Karpas-422 (cell line): ENCODE data around the gene KMT2D. TPM values are rescaled to one million over a fixed set of nuclear protein-coding genes. Genes with fewer than 3 reads are reported as not detected.

Experiments
- DNase-seq: peaks from one replicate; pipeline ENCODE4 v3.0.0-alpha.2; 2015
- H2AFZ ChIP-seq: fragments of 200-600 bp; sonication (generic); 2 replicates; pipeline ENCODE4 v1.6.1; 2014; ENCODE audit warnings: antibody characterized with exemption, low read length, mixed read lengths
- H3K27ac ChIP-seq: fragments of 200-600 bp; sonication (generic); 2 replicates; pipeline ENCODE4 v1.5.1; 2014; ENCODE audit warnings: mild to moderate bottlenecking, low read length, moderate library complexity
- H3K27me3 ChIP-seq: fragments of 200-600 bp; sonication (generic); 2 replicates; pipeline ENCODE4 v1.6.1; 2014; ENCODE audit warnings: low read length, mixed read lengths
- H3K36me3 ChIP-seq: fragments of 200-600 bp; sonication (generic); 2 replicates; pipeline ENCODE4 v1.6.1; 2014; ENCODE audit warnings: low read length, mixed read lengths; ENCODE audit not compliant: insufficient read depth
- H3K4me1 ChIP-seq: fragments of 200-600 bp; sonication (generic); 2 replicates; pipeline ENCODE4 v1.6.1; 2014; ENCODE audit warnings: mild to moderate bottlenecking, low read length, mixed read lengths
- H3K4me2 ChIP-seq: fragments of 200-600 bp; sonication (generic); 2 replicates; pipeline ENCODE4 v1.6.1; 2014; ENCODE audit warnings: low read length, low read depth, mild to moderate bottlenecking; ENCODE audit not compliant: poor library complexity, severe bottlenecking
- H3K4me3 ChIP-seq: fragments of 200-600 bp; sonication (generic); 2 replicates; pipeline ENCODE4 v1.5.1; 2014; ENCODE audit warnings: mild to moderate bottlenecking, antibody characterized with exemption, low read length, mixed read lengths
- H3K79me2 ChIP-seq: fragments of 200-600 bp; sonication (generic); 2 replicates; pipeline ENCODE4 v1.6.1; 2014; ENCODE audit warnings: mild to moderate bottlenecking, low read length, mixed read lengths
- H3K9ac ChIP-seq: fragments of 200-600 bp; sonication (generic); 2 replicates; pipeline ENCODE4 v1.6.0; 2014; ENCODE audit warnings: low read length
- H3K9me2 ChIP-seq: fragments of 200-600 bp; sonication (generic), shearing (Covaris generic); replicated peaks from 2 replicates; pipeline ENCODE4 v1.6.0; 2014; ENCODE audit warnings: mild to moderate bottlenecking, low read length, moderate library complexity; ENCODE audit not compliant: insufficient read depth
- H3K9me3 ChIP-seq: fragments of 300-700, 200-600 bp; sonication (generic); 2 replicates; pipeline ENCODE4 v1.6.1; 2014; ENCODE audit warnings: low read length, mixed read lengths
- H4K20me1 ChIP-seq: fragments of 200-600 bp; sonication (generic); 2 replicates; pipeline ENCODE4 v1.6.1; 2014; ENCODE audit warnings: mild to moderate bottlenecking, antibody characterized with exemption, low read length, low read depth; ENCODE audit not compliant: insufficient read depth
- total RNA-seq: library from RNA; depleted of rRNA; stranded (reverse); fragments of >200 nt; shearing (Covaris generic); gene quantifications from 2 replicates; pipeline ENCODE4 v1.2.3, GENCODE V29; 2014; ENCODE audit warnings: low replicate concordance

KMT2D gene
- total RNA-seq, 1 experiment from 2014 or later = 29.6 TPM

DNA sequence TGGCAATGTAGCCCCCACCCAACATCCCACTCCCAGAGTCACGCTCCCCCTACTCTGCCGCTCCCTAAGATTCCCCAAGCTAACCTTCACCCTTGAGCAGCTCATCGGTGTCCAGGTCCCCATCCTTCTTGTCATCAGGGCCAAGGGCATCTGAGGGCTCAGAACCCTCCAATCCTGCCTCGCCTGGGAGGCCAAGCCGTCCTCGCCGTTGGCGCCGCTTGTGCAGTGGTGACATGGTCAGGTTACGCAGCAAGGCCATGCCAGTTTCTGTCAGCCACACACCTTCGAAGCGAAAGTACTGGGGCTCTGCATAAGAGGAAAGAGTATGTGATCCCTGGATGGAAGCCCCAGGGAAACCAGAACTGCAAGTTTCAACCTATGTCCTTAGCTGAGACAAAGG lies 15.9 kb downstream of the KMT2D start:
- H3K27ac ChIP-seq = no peak overlapping the region
- H3K4me1 ChIP-seq = no peaks in the 10 kb centered on the region
- H3K27me3 ChIP-seq = no peaks in the 10 kb centered on the region
- no peak overlapping the region for H3K4me2 ChIP-seq
- H2AFZ ChIP-seq = no peak overlapping the region
- peaks cover 49% of the 10 kb centered on the region for H3K36me3 ChIP-seq
- no peaks in the 10 kb centered on the region for H4K20me1 ChIP-seq
- H3K79me2 ChIP-seq = no peaks in the 10 kb centered on the region
- DNase-seq = no peak
- no peak overlapping the region for H3K9ac ChIP-seq
- no peaks in the 10 kb centered on the region for H3K9me3 ChIP-seq
- H3K4me3 ChIP-seq = no peak overlapping the region
- no peaks in the 10 kb centered on the region for H3K9me2 ChIP-seq

DNA sequence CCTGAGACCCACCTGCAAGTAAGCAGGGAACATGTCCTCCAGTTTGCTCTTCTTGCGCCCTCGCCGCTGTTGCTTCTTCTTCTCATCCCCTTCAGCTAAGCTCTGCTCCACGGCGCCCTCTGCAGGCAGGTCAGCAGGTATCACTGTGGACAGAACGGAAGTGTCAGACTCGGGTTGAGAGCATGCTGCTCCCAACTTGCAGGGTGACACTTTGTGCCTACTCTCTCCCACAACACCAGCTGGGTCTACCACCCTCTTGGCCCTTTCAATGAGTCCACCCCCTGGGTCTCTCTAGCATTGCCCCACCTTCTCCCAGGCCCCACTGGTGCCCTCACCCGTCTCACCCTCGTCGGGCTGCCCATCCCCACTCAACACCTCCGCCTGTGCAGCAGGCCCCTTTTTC lies 16.7 kb downstream of the KMT2D start:
- Histone ChIP-seq H3K27ac (no peak overlapping the region), H2AFZ (no peak overlapping the region), H3K4me1 (no peaks in the 10 kb centered on the region), H3K27me3 (no peaks in the 10 kb centered on the region), H3K4me3 (no peak overlapping the region), H3K4me2 (no peak overlapping the region), H4K20me1 (no peaks in the 10 kb centered on the region), H3K9ac (no peak overlapping the region), H3K79me2 (no peaks in the 10 kb centered on the region; the same call in 1 of the 2 replicates), H3K36me3 (peaks cover 51% of the 10 kb centered on the region), H3K9me3 (no peaks in the 10 kb centered on the region), H3K9me2 (no peaks in the 10 kb centered on the region)
- DNase-seq = peak; percentile 89

- H3K4me1 ChIP-seq = no peaks in the 10 kb centered on the region
- no peak for DNase-seq
- H3K27me3 ChIP-seq = no peaks in the 10 kb centered on the region
- no peak overlapping the region for H3K4me3 ChIP-seq
- no peaks in the 10 kb centered on the region; the same call in 1 of the 2 replicates for H3K79me2 ChIP-seq
- no peak overlapping the region for H3K4me2 ChIP-seq
- H3K27ac ChIP-seq = no peak overlapping the region
- no peaks in the 10 kb centered on the region for H4K20me1 ChIP-seq
- peaks cover 51% of the 10 kb centered on the region for H3K36me3 ChIP-seq
- H3K9ac ChIP-seq = no peak overlapping the region
- H3K9me3 ChIP-seq = no peaks in the 10 kb centered on the region
- H2AFZ ChIP-seq = no peak overlapping the region
- no peaks in the 10 kb centered on the region for H3K9me2 ChIP-seq
These were observed 17.4 kb downstream of the KMT2D start for GRCh38 chr12:49043241-49043640.

DNA sequence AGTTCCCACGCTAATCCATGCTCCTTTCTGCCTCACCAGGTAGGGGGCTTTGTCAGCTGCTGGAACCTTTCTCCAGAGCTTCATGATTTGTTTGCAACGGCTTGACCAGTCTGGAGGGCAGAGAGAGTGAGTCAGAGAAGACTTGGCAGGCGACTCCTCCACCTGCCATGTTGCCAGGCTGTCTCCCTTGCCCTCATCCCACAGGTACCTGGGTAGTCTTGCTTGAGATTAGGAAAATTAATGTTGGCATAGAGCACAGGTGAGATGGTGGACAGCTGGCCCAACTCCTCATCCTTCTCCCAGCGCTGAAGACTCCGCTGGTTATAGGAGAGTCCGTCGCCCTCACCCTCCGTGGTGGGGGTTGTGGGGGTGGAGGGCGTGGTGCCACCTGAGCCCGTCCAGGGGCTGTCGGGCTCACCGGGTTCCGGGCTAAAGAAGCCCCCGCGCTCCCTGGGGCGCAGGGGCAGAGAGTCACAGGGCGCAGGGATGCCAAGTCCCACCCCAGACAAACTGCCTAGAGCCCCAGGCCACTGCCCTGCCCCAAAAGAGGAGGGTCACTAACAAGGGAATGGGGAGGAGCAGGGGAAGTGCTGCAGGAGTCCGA lies 18.6 kb downstream of the KMT2D start:
- no peak overlapping the region for H3K4me2 ChIP-seq
- no peaks in the 10 kb centered on the region; the same call in 1 of the 2 replicates for H4K20me1 ChIP-seq
- H3K79me2 ChIP-seq = no peaks in the 10 kb centered on the region; the same call in 1 of the 2 replicates
- no peak overlapping the region for H2AFZ ChIP-seq
- H3K4me3 ChIP-seq = no peak overlapping the region
- no peak overlapping the region for H3K9ac ChIP-seq
- no peaks in the 10 kb centered on the region for H3K9me2 ChIP-seq
- H3K27ac ChIP-seq = no peak overlapping the region
- no peaks in the 10 kb centered on the region for H3K4me1 ChIP-seq
- H3K9me3 ChIP-seq = no peaks in the 10 kb centered on the region
- no peak for DNase-seq
- H3K36me3 ChIP-seq = peaks cover 58% of the 10 kb centered on the region
- no peaks in the 10 kb centered on the region for H3K27me3 ChIP-seq

GRCh38 chr12:49041036-49041880 lies 19.3 kb downstream of the KMT2D start:
- Histone ChIP-seq H3K27me3 (no peaks in the 10 kb centered on the region), H3K9ac (no peak overlapping the region), H3K79me2 (no peaks in the 10 kb centered on the region; the same call in 1 of the 2 replicates), H3K4me2 (no peak overlapping the region), H3K27ac (no peak overlapping the region), H3K9me2 (no peaks in the 10 kb centered on the region), H3K4me3 (no peak overlapping the region), H2AFZ (no peak overlapping the region), H3K9me3 (no peaks in the 10 kb centered on the region), H4K20me1 (no peaks in the 10 kb centered on the region; the same call in 1 of the 2 replicates), H3K4me1 (no peaks in the 10 kb centered on the region), H3K36me3 (peaks cover 63% of the 10 kb centered on the region)
- no peak for DNase-seq

DNA sequence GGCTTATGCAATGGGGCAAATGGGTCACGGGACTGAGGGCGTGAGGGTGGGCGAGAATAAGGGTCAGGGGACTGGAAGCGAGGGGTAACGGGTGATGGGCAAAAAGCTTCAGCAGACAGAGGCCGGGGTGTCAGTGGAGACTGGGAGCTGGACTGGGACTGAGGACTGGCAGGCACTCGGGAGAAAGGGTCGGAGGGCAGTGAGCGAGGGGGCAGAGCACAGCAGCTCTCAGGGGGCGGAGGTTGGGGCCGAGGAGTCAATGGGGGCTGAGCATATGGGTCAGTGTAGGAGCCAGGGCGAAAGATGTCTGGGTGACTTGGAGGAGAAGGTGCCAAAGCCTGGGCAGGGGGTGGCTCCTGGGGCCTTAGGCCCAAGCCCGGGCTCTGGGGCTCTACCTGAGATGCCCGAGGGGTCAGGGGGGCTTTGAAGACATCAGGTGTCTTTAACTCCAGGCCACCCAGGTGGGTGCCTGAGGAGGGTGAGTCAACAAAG lies 20.2 kb downstream of the KMT2D start:
- no peak overlapping the region for H3K4me2 ChIP-seq
- no peak overlapping the region for H3K4me3 ChIP-seq
- H3K9me2 ChIP-seq = no peaks in the 10 kb centered on the region
- H3K9me3 ChIP-seq = no peaks in the 10 kb centered on the region
- no peaks in the 10 kb centered on the region; the same call in 1 of the 2 replicates for H4K20me1 ChIP-seq
- H3K36me3 ChIP-seq = peaks cover 58% of the 10 kb centered on the region
- H3K9ac ChIP-seq = no peak overlapping the region
- H3K4me1 ChIP-seq = no peaks in the 10 kb centered on the region
- no peak overlapping the region for H3K27ac ChIP-seq
- no peak for DNase-seq
- no peaks in the 10 kb centered on the region for H3K27me3 ChIP-seq
- H3K79me2 ChIP-seq = no peaks in the 10 kb centered on the region; the same call in 1 of the 2 replicates
- no peak overlapping the region for H2AFZ ChIP-seq

DNA sequence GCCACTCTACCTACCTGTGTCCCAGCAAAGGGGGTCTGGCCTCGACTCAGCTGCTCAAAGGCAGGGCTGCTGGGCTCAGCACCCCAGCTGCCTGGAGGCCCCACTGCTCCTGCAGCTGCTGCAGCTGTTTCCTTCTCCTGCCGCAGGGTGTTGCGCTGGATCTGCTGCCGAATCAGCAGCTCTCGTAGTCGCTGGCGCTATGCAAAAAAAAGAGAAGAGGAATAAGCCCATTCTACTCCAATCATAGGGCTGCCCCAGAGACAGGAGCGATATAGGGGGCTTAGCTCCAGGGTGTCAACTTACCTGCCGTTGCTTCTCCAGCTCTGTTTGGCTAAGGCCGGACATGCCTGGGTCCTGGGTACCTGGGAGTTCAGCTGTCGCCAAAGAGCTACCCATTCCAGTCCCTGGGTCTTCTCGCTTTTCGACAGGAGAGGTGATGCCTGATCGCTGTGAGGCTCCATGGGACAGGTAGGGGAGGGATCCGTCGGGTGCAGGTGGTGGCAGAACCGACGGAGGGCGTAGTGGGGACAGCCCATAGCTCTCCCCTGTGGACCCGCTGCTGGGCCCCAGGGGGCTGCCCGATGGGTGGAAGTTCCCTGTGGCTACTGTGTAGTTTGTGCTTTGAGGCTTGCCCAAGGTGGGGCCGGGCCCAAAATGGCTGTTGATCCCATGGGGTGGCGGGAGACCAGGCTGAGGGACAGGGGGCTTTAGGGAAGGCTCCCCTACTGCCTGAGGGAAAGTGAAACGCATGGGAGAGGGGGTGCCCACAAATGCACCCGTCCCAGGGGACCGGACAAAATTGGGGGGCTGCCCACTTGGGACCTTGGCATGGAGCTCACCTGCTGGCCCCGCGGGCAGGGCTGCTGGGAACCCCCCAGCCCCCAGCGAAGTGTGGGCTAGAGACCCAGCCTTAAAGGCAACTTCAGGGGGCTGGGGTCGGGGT lies 20.9 kb downstream of the KMT2D start:
- Histone ChIP-seq H3K9me2 (no peaks in the 10 kb centered on the region), H3K4me2 (no peak overlapping the region)
- no peak for DNase-seq

More for the DNA sequence above, 20.9 kb downstream of the KMT2D start:
- peaks cover 55% of the 10 kb centered on the region for H3K36me3 ChIP-seq
- no peak overlapping the region for H3K4me3 ChIP-seq
- H3K27me3 ChIP-seq = no peaks in the 10 kb centered on the region
- H4K20me1 ChIP-seq = peaks cover under 1% of the 10 kb centered on the region; the same call in 1 of the 2 replicates
- no peak overlapping the region for H3K27ac ChIP-seq
- no peak overlapping the region for H2AFZ ChIP-seq
- H3K9ac ChIP-seq = no peak overlapping the region
- H3K9me3 ChIP-seq = no peaks in the 10 kb centered on the region
- H3K4me1 ChIP-seq = no peaks in the 10 kb centered on the region
- H3K79me2 ChIP-seq = no peaks in the 10 kb centered on the region; the same call in 1 of the 2 replicates
